ENCODE data around the gene RIPPLY2.

The RIPPLY2 gene, protein sequence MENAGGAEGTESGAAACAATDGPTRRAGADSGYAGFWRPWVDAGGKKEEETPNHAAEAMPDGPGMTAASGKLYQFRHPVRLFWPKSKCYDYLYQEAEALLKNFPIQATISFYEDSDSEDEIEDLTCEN

GRCh38 chr6:83853178-83854000 lies at the start of gene RIPPLY2:
RIPPLY2 (plus strand) TSS chr6:83853360; CDS start chr6:83853417, 57 bp downstream.
- DNase-seq = peak; percentile 69 to 89

GRCh38 chr6:83803492-83803891 lies 49.7 kb upstream of the RIPPLY2 start:
- DNase-seq = peak in 1 of 2 experiments; percentile 17

DNA sequence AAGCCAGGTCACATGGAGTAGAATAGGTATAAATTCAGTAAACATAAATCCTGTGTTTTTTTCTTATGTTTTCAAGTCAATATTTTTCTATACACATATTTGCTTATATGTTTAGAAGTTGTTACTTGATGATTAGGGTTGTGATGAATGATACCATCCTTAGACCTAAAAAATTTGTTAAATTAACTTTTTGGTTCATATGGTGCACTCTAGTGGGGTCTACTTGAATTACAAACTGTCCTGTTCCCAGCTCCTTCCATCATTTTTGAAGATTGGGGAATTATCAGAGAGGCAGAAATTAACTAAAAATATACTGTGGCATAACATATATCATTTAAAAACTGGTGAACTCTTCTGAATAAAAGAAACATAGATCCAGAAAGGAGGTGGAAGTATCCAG lies 48.3 kb upstream of the RIPPLY2 start:
- no peak for DNase-seq

DNA sequence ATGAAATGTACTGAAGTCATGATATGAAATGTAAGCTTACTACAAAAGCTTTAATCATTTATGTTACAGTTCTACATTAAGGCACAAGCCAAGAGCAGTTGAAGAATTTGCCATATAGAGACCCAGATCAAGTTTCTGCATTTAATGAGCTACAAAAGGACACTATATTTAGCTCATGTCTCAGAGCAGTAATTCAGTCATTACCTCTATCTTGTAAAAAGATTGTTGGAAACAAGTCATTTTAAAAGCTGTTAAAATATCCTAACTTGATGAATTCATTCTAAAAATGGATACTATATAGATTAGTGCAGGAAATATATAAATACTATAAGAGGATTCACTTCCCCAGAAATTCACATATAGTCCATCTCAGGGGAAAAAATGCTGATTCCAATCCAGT lies 45.2 kb upstream of the RIPPLY2 start:
- DNase-seq = no peak

GRCh38 chr6:83808926-83809325 lies 44.2 kb upstream of the RIPPLY2 start:
- DNase-seq = no peak

DNA sequence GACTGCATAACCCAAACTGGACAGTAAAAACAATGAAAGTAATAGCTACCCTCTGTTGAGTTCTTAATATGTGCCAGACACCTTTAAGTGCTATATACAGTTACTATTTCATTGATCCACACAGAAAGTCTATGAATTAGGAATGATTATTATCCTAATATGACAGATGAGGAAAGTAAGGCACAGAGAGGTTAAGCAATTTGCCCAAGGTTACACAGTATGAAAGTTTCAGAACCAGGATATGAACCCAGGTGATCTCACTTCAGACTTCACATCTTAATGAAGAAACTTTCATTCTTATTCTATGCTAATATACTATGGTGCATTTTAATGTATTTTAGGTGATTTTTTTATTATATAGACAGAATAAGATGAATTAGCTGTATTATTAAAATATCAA lies 40.6 kb upstream of the RIPPLY2 start:
- DNase-seq = no peak

GRCh38 chr6:83815631-83816272 lies 37.4 kb upstream of the RIPPLY2 start:
- DNase-seq = no peak

GRCh38 chr6:83822629-83823169 lies 30.5 kb upstream of the RIPPLY2 start:
- no peak for DNase-seq

DNA sequence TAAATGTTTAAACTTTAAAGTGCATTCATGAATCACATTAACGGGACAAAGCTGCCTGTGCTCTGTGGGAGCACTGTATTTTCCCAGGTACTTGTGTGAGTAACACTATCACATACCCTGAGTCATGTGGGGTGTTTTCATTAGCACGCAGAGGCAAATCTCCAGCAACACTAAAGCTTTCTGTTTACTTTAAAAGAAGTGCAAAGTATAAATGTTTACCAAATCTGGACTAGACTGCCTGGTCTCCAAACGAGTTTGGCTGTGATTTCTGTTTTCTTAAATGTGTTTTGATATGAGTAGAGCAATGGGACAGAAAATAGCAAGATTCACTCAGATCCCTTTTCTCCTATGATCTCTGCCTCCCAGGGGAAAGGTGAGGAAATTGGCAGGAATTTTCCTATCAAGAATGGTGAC lies 28.8 kb upstream of the RIPPLY2 start:
- DNase-seq = no peak

DNA sequence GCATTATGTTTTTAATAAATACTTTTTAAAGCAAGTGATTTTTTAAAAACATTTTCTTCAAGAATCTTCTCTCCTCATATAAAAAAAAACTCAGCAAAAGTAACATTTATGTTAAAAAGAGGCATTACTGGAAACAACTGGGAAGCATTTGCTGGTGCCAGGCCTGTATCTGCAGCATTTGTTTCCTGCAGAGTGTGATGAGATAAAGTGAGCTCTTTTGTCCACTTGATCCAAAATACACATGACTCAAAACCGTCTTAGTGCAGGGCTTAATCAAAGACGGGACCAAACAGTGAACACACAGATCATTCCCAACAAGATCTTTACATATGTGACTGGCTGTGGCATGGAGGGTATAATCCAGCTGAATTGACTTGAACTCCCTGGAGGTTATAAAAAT lies 28.3 kb upstream of the RIPPLY2 start:
- no peak for DNase-seq

- DNase-seq = no peak
These were observed 26.1 kb upstream of the RIPPLY2 start for GRCh38 chr6:83827050-83827449.

- no peak for DNase-seq
These were observed 14.4 kb upstream of the RIPPLY2 start for GRCh38 chr6:83838727-83839126.

GRCh38 chr6:83844170-83844569 lies 9.0 kb upstream of the RIPPLY2 start:
- no peak for DNase-seq

- no peak for DNase-seq
These were observed 6.9 kb upstream of the RIPPLY2 start for GRCh38 chr6:83846291-83846690.

- DNase-seq = no peak
These were observed 6.0 kb upstream of the RIPPLY2 start for GRCh38 chr6:83847179-83847578.

DNA sequence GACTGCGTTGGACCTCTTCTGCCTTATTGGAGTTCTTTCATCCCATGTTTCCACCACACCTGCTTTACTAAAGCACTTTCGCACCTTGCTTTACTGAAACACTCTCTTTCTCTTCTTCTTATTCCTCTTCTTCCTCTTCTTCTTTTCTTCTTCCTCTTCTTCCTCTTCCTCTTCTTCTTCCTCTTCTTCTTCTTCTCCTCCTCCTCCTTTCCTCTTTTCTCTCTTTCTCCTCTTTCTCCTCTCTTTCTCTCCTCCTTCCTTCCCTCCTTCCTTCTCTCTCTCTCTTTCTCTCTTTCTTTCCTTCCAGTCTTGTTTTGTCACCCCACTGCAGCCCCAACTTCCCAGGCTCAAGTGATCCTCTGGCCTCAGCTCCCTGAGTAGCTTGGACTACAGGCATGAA lies 4.0 kb upstream of the RIPPLY2 start:
- no peak for DNase-seq

GRCh38 chr6:83849610-83850009 lies 3.5 kb upstream of the RIPPLY2 start:
- no peak for DNase-seq

DNA sequence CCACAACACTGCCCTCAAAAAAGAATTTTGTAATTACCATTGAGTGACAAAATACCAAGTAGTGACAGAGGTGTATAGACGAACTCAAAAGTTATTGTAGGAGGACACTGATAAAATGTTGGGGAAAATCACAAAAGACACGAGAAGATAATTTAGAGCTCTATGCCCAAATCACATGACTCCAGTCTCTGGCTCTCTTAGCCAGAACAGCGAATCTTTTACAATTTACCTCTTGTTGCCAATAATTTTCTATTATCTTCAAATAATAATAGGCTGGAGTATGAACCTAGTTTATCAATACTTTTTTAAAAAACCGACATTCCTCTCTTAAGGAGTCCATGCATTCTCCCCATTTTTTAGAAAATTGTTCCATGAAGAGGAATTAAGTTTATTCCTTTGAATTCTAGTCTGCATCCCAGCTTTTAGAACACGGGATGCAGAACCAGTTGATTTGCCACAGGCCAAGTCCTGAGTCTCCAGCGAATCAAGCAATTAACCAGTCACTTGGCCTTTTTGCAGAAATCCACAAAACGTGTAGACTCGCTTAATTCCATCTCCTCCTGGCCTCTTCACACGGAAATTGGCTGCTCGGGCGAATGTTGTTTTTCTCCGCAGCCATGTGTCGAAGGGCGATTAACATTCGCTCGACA lies 507 bp upstream of the RIPPLY2 start:
- DNase-seq = no peak

- peak; percentile 39 to 85 for DNase-seq
These were observed 891 bp downstream of the RIPPLY2 start for GRCh38 chr6:83854001-83854501.

GRCh38 chr6:83854766-83855165 lies 1.6 kb downstream of the RIPPLY2 start:
- DNase-seq = no peak

DNA sequence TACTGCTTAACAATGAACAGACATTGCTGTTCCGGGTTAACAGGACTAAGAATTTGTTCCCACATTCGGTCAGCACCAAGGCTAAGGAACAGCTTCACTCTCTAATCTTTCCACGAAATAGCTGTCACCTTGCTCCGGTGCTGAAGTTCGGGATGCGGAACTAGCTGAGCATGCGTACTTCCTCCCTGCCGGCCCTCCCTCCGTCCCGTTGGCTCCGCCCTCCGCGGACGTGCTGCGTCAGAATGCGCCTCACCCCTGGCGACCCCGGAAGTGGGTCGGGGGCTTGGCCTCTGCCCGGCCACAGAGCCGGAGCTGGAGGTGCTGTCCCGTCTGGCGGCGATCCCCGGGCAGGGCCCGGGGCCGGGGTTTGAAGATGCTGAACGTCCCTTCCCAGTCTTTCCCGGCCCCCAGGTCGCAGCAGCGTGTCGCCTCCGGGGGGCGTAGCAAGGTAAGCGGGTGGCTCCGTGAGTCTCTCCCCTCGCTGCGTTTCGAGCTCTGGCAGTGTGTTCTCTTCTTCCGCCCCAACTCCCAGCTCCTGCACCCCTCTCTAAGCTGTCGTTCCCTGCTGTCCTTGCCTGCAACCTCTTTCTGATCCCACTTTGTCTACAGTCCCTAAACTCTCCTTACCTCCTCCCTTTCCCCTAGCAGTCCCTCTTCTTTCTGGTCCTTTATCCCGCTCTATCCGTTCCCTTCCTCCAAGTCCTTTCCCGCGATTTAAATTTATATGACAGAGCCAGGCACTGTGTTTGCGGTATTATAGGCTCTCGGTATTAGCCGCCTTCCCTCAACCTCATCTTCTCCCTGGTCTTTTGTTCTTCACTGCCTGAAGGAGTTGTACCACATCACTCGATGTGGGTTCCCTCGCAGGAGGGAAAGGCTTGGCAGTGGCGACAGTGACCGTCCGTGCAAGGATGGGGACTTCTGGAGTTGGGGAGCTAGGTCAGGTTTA lies 6.5 kb downstream of the RIPPLY2 start, which contains the start of gene CYB5R4:
Gene CYB5R4 (plus strand): TSS at position 280 of the 949 bp plus-strand sequence. CDS start 94 bp downstream, at position 374.
- peak; percentile 82 to 94 for DNase-seq

- DNase-seq = no peak
These were observed 7.2 kb downstream of the RIPPLY2 start for GRCh38 chr6:83860359-83860755.

Measured in NCI-H526 (cell line).